ENCODE measurements around the gene SMIM8.
A peak's percentile ranks its signal among the peaks of the same experiment; 100 is the strongest.

Gene SMIM8

DNA sequence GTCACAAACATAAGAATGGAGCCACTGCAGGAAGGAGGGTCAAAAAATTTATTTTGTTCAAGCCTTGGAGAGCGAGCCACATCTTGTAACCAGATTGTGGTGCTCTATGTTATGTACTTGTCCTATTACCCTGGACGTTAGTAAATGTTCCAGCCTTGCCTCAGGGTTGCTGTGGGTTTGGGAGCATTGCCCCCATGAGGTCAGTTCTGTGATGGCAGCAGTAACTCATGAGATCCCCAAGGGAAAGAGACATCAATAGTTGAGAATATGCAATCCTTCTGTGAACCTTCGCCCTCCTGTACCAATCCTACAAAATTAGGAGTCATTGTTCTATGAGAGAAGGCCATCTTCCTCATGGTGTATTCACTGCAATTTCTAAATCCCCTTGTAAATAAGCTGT lies 68.9 kb downstream of the SMIM8 start:
- peak; percentile 23 for DNase-seq (ENCODE audit: low spot score)

Data from hepatic stellate cell (primary cell).